HepG2 (cell line): ENCODE results near the gene RHBDD2. TPM values are rescaled to one million over a fixed set of nuclear protein-coding genes. Genes with fewer than 3 reads are reported as not detected.

Experiments used
- ATAC-seq: fragments of 200-7000 bp; cut with Tn5 transposase; 3 replicates; pipeline ENCODE4 v1.9.1; 2020; ENCODE audit warnings: mild to moderate bottlenecking, moderate library complexity
- BruUV-seq: library from RNA; stranded (reverse); fragments of 400-500 nt; replicated peaks from 2 replicates; lab custom pipeline; 2021; lab: Mats Ljungman, UMichigan
- CTCF ChIA-PET: fragments of 300-600 bp; formaldehyde crosslinking; extraction: SDS; loops from one replicate; lab custom pipeline; 2021; ENCODE audit warnings: low total read pairs, inconsistent platforms, low intra/inter-chr PET ratio; lab: Yijun Ruan, JAX
- POLR2A ChIA-PET: fragments of 350-600 bp; sonication (Branson Sonifier 250); formaldehyde crosslinking; loops from one replicate; lab custom pipeline; 2020; ENCODE audit warnings: antibody characterized with exemption, inconsistent platforms; lab: Yijun Ruan, JAX
- DNase-seq: peaks from one replicate; pipeline ENCODE4 v3.0.0-alpha.2; 2015; ENCODE audit warnings: low spot score
- FAIRE-seq: peaks from 3 replicates; lab custom pipeline; 2011; peaks lifted over from hg19 to GRCh38; lab: Jason Lieb, UNC
- H2AFZ ChIP-seq: one replicate; pipeline ENCODE4 v1.6.1; 2011; ENCODE audit warnings: low read length, inconsistent platforms
- H3K27ac ChIP-seq: fragments of 300-600 bp; 3 replicates; pipeline ENCODE4 v1.8.0; 2011; ENCODE audit warnings: mixed run types, mild to moderate bottlenecking, mixed read lengths, low read length, inconsistent platforms; ENCODE audit not compliant: insufficient read depth; ENCODE audit errors: extremely low read length
- H3K27me3 ChIP-seq, 2 experiments: fragments of 200-600 bp in 1 of 2; 2 replicates in 1 of 2; 3 replicates in 1 of 2; pipeline versions ENCODE4 v1.6.0 to v1.8.0; 2011; ENCODE audit warnings: low read length in 2 of 2, mild to moderate bottlenecking in 2 of 2, moderate library complexity in 2 of 2, inconsistent platforms in 1 of 2; ENCODE audit not compliant: insufficient read depth in 2 of 2, control insufficient read depth in 1 of 2
- H3K36me3 ChIP-seq, 2 experiments: fragments of 200-600 bp in 1 of 2; replicated peaks in 1 of 2; 2 replicates in 1 of 2; 3 replicates in 1 of 2; pipeline versions ENCODE4 v1.5.1 to v1.8.0; 2011; ENCODE audit warnings: low read length in 2 of 2, inconsistent platforms in 1 of 2; ENCODE audit not compliant: insufficient read depth in 2 of 2, control insufficient read depth in 1 of 2
- H3K4me1 ChIP-seq: 2 replicates; pipeline ENCODE4 v1.5.1; 2012; ENCODE audit warnings: low read length, inconsistent platforms; ENCODE audit not compliant: insufficient read depth
- H3K4me2 ChIP-seq: 2 replicates; pipeline ENCODE4 v1.6.0; 2011; ENCODE audit warnings: low read depth, low read length, inconsistent platforms
- H3K4me3 ChIP-seq, 3 experiments: fragments of 200-600 bp in 1 of 3; sonication (generic), shearing (Covaris generic) in 1 of 3; replicated peaks in 1 of 3; 2 replicates each; pipeline ENCODE4 v1.5.1; 2011 to 2016; ENCODE audit warnings: low read length in 3 of 3, inconsistent platforms in 2 of 3, low read depth in 2 of 3, mild to moderate bottlenecking in 2 of 3, control low read depth in 1 of 3, mixed read lengths in 1 of 3; ENCODE audit not compliant: insufficient read depth in 1 of 3
- H3K79me2 ChIP-seq: one replicate; pipeline ENCODE4 v1.6.1; 2011; ENCODE audit warnings: low read length, inconsistent platforms; ENCODE audit not compliant: insufficient read depth
- H3K9ac ChIP-seq: 2 replicates; pipeline ENCODE4 v1.6.0; 2011; ENCODE audit warnings: mild to moderate bottlenecking, low read depth, low read length, inconsistent platforms; ENCODE audit not compliant: insufficient read depth
- H3K9me3 ChIP-seq: 2 replicates; pipeline ENCODE4 v1.5.1; 2012; ENCODE audit warnings: mild to moderate bottlenecking, low read length
- H4K20me1 ChIP-seq: 2 replicates; pipeline ENCODE4 v1.6.0; 2011; ENCODE audit warnings: inconsistent platforms, mild to moderate bottlenecking, low read length, moderate library complexity; ENCODE audit not compliant: insufficient read depth
- CCAR2 ChIP-seq: fragments of 200-400 bp; formaldehyde crosslinking; optimal IDR thresholded peaks from 2 replicates; pipeline ENCODE3; 2018; ENCODE audit warnings: low read depth, mild to moderate bottlenecking, low read length, moderate library complexity
- IRF2 ChIP-seq: IDR thresholded peaks from 2 replicates; pipeline ENCODE4 v1.6.1; 2018; ENCODE audit warnings: missing genetic modification reagents, missing compliant biosample characterization
- MED1 ChIP-seq: sonication (generic); formaldehyde crosslinking; IDR thresholded peaks from 2 replicates; pipeline ENCODE4 v1.4.0; 2020; ENCODE audit warnings: missing genetic modification reagents
- NBN ChIP-seq: fragments of 450-650 bp; conservative IDR thresholded peaks from 2 replicates; pipeline ENCODE4 v1.6.1; 2017
- RARG ChIP-seq: sonication (generic); formaldehyde crosslinking; IDR thresholded peaks from 2 replicates; pipeline ENCODE4 v1.4.0; 2020; ENCODE audit warnings: low read depth, mild to moderate bottlenecking, missing genetic modification reagents
- WGBS: methylation state at CpG from one replicate; pipeline ENCODE4 v1.1.6; 2017; ENCODE audit warnings: low lambda C conversion rate; 5-methylcytosine and 5-hydroxymethylcytosine counted together
- in situ Hi-C: cut with HindIII; loops from 2 replicates; pipeline ENCODE4 v1.10.0; 2017; ENCODE audit warnings: low pct_unique_long_range_greater_than_20kb; ENCODE audit not compliant: extremely low pct_ligation_motif_present
- intact Hi-C: fragments of 100-400 bp; cut with micrococcal nuclease; formaldehyde crosslinking; loops from one replicate; pipeline ENCODE4 v1.10.0; 2022; ENCODE audit not compliant: unreplicated experiment
- polyA plus RNA-seq, 8 experiments: library from polyadenylated mRNA; depleted of rRNA in 3 of 8; stranded (reverse) in 7 of 8; unstranded in 1 of 8; fragments of >200 nt; fragmentation: Illumina TruSeq in 4 of 8; extraction: Trizol in 4 of 8; gene quantifications; 2 replicates each; pipeline versions ENCODE4 v1.2.1 to v1.2.3, GENCODE V29; 2011 to 2016; ENCODE audit warnings: low read depth in 4 of 8, missing spikeins in 1 of 8, mixed read lengths in 1 of 8; ENCODE audit not compliant: insufficient read depth in 1 of 8
- total RNA-seq, 5 experiments: library from RNA; depleted of rRNA; stranded (reverse); fragments of >200 nt; fragmentation: Illumina TruSeq; extraction: Trizol; gene quantifications; 2 replicates each; pipeline ENCODE4 v1.2.3, GENCODE V29; 2016; ENCODE audit warnings: low read depth in 1 of 5
- TF ChIP-seq, protein P1 (sequence below): IDR thresholded peaks from 2 replicates; pipeline ENCODE4 v1.6.1; 2012; ENCODE audit warnings: low read depth, low read length, improper control_type of control experiment
- TF ChIP-seq, protein P2 (sequence below): sonication (generic); formaldehyde crosslinking; IDR thresholded peaks from 2 replicates; pipeline ENCODE4 v1.4.0; 2020; ENCODE audit warnings: missing genetic modification reagents
- TF ChIP-seq, protein P3 (sequence below): fragments of 450-650 bp; IDR thresholded peaks from 2 replicates; pipeline ENCODE4 v1.6.1; 2017; ENCODE audit warnings: mild to moderate bottlenecking
- TF ChIP-seq, protein P4 (sequence below): sonication (generic); formaldehyde crosslinking; IDR thresholded peaks from 2 replicates; pipeline ENCODE4 v1.4.0; 2020; ENCODE audit warnings: low read depth, missing genetic modification reagents

Gene RHBDD2
- total and polyA plus RNA-seq, 2 of the 13 experiments (the other 11 are each of a cell fraction or from before 2014, with no cell fraction given): 23.1 to 26.4 TPM

DNA sequence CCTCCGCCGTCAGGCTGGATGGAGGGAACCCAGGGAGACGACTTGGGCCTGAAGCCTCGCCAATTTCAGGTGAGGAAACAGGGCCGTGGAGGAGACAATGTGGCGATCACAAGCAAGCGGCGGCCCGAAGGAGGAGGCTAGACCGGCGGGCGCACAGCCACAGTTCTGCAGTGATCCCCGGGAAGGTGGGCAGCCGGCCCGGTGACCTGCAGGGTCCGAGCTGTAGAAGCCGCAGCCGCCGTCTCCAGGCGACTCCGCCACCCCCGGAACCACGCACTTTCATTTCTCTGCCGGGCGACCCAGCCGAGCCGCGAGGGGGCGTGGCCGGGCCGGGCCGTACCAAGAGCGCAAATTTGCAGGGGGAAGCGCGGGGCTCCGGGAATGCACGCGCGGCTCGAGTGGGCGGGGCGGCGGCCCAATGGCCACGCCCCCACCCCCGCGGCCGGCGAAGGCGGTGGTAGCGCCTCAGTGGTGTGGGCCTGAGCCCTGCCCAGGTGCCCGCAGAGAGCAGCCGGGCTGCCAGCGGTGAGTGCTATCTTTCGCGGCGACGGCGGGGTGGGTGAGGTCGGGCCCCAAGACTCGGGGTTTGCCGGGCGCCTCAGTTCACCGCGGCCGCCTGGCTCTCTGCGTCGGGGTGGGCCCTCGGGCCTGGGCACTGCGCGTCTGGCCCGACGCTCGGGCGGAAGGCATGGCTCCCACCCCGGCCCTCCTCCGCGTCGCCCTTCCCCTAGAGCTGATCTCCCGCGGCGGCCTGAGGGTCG is 36.0 kb downstream of the RHBDD2 start, which contains the start of gene POR (continued):
- TF ChIP-seq RARG (CRISPR knock-in tag) (no peak), NBN (no peak)
- TF ChIP-seq, protein P1, sequence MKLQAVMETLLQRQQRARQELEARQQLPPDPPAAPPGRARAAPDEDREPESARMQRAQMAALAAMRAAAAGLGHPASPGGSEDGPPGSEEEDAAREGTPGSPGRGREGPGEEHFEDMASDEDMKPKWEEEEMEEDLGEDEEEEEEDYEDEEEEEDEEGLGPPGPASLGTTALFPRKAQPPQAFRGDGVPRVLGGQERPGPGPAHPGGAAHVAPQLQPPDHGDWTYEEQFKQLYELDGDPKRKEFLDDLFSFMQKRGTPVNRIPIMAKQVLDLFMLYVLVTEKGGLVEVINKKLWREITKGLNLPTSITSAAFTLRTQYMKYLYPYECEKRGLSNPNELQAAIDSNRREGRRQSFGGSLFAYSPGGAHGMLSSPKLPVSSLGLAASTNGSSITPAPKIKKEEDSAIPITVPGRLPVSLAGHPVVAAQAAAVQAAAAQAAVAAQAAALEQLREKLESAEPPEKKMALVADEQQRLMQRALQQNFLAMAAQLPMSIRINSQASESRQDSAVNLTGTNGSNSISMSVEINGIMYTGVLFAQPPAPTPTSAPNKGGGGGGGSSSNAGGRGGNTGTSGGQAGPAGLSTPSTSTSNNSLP: peak; percentile 17; the same call in 1 of the 2 replicates

DNA sequence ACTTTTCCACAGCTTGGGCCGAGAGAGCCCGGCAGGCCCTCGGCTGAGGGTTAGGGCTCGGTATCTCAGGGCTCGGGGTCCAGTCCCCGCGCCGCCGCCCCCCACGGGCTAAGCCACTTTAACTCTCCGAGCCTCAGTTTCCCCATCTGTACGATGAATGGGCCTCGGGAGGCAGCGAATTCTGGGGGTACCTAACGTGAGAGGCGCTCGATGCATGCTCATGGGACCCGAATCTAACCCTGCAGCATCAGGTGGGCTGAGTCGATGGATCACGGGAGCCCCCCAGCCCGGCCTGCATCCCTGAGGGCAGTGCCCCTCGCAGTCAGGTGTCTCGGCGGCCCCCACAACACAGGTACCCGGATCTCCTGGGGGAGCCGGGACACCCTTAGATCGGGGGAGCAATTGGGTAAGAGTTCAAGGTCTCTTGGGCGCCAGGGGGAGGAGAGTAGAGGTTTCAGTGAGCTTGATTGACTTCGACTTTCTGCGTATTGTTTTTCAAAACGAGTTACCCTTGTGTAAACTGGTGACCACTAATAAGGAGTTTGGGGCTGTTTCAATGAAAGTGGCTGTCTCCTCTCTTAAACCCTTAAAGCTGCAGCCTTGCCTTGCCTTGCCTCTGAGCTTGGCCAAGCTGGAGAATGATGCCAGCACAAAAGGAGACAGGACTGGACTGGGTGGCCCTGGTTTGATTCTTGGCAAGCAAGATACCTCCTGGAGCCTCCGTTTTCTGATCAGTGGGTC is 36.8 kb downstream of the RHBDD2 start:
- peak overlapping the region; percentile 99 for H3K9ac ChIP-seq
- H3K4me2 ChIP-seq: peak overlapping the region; percentile 81
- intact Hi-C loops: loop anchor here (1.0 kb wide), 1 partner anchor 9 kb away; no protein-coding TSS in a partner anchor
- H3K4me1 ChIP-seq: peaks cover 68% of the 10 kb centered on the region
- peaks cover 57% of the 10 kb centered on the region for H3K79me2 ChIP-seq
- no peaks in the 10 kb centered on the region; a peak in 1 of 5 replicates for H3K27me3 ChIP-seq
- no peaks in the 10 kb centered on the region for H3K9me3 ChIP-seq
- H4K20me1 ChIP-seq: peaks cover 34% of the 10 kb centered on the region
- CTCF ChIA-PET: no interaction called here
- ATAC-seq (peak; percentile 25), DNase-seq (peak; percentile 61), FAIRE-seq (no peak)
- H3K27ac ChIP-seq: peak overlapping the region; percentile 92
- H3K36me3 ChIP-seq: no peaks in the 10 kb centered on the region
- POLR2A ChIA-PET: interaction anchor here (0.9 to 4.4 kb wide), 22 partner anchors 9 to 105 kb away, joined by 3 to 78 read pairs (median 6); partner anchors contain the start of genes RHBDD2 and TMEM120A
- H2AFZ ChIP-seq: no peak overlapping the region
- H3K4me3 ChIP-seq: peak overlapping the region; percentile 91 to 97 (median 95)
- BruUV-seq: TSS peak; percentile 66
- in situ Hi-C loops: loop anchor here (5.0 kb wide), 2 partner anchors 38 to 42 kb away; partner anchors contain the start of gene RHBDD2
- WGBS: 0% methylated on average over 8 of the region's 32 CpGs
- TF ChIP-seq, protein P2, sequence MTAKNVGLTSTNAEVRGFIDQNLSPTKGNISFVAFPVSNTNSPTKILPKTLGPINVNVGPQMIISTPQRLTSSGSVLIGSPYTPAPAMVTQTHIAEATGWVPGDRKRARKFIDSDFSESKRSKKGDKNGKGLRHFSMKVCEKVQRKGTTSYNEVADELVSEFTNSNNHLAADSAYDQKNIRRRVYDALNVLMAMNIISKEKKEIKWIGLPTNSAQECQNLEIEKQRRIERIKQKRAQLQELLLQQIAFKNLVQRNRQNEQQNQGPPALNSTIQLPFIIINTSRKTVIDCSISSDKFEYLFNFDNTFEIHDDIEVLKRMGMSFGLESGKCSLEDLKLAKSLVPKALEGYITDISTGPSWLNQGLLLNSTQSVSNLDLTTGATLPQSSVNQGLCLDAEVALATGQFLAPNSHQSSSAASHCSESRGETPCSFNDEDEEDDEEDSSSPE (CRISPR knock-in tag): no peak
- TF ChIP-seq MED1 (CRISPR knock-in tag) (peak; percentile 38; the same call in 1 of the 2 replicates), IRF2 (0 out of 2 replicates have a peak, but pooled peaks have one; percentile 10), CCAR2 (no peak)
- TF ChIP-seq, protein P3, sequence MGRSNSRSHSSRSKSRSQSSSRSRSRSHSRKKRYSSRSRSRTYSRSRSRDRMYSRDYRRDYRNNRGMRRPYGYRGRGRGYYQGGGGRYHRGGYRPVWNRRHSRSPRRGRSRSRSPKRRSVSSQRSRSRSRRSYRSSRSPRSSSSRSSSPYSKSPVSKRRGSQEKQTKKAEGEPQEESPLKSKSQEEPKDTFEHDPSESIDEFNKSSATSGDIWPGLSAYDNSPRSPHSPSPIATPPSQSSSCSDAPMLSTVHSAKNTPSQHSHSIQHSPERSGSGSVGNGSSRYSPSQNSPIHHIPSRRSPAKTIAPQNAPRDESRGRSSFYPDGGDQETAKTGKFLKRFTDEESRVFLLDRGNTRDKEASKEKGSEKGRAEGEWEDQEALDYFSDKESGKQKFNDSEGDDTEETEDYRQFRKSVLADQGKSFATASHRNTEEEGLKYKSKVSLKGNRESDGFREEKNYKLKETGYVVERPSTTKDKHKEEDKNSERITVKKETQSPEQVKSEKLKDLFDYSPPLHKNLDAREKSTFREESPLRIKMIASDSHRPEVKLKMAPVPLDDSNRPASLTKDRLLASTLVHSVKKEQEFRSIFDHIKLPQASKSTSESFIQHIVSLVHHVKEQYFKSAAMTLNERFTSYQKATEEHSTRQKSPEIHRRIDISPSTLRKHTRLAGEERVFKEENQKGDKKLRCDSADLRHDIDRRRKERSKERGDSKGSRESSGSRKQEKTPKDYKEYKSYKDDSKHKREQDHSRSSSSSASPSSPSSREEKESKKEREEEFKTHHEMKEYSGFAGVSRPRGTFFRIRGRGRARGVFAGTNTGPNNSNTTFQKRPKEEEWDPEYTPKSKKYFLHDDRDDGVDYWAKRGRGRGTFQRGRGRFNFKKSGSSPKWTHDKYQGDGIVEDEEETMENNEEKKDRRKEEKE: no peak
- TF ChIP-seq, protein P4, sequence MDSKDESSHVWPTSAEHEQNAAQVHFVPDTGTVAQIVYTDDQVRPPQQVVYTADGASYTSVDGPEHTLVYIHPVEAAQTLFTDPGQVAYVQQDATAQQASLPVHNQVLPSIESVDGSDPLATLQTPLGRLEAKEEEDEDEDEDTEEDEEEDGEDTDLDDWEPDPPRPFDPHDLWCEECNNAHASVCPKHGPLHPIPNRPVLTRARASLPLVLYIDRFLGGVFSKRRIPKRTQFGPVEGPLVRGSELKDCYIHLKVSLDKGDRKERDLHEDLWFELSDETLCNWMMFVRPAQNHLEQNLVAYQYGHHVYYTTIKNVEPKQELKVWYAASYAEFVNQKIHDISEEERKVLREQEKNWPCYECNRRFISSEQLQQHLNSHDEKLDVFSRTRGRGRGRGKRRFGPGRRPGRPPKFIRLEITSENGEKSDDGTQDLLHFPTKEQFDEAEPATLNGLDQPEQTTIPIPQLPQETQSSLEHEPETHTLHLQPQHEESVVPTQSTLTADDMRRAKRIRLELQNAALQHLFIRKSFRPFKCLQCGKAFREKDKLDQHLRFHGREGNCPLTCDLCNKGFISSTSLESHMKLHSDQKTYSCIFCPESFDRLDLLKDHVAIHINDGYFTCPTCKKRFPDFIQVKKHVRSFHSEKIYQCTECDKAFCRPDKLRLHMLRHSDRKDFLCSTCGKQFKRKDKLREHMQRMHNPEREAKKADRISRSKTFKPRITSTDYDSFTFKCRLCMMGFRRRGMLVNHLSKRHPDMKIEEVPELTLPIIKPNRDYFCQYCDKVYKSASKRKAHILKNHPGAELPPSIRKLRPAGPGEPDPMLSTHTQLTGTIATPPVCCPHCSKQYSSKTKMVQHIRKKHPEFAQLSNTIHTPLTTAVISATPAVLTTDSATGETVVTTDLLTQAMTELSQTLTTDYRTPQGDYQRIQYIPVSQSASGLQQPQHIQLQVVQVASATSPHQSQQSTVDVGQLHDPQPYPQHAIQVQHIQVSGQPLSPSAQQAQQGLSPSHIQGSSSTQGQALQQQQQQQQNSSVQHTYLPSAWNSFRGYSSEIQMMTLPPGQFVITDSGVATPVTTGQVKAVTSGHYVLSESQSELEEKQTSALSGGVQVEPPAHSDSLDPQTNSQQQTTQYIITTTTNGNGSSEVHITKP: peak; percentile 53; the same call in 1 of the 2 replicates
